ENCODE data around the gene EDAR. TPM values are rescaled to one million over a fixed set of nuclear protein-coding genes. Genes with fewer than 3 reads are reported as not detected.

EDAR gene
- total and polyA plus RNA-seq, 2 of the 8 experiments (the other 6 are each of a cell fraction or from before 2014, with no cell fraction given) = not detected

DNA sequence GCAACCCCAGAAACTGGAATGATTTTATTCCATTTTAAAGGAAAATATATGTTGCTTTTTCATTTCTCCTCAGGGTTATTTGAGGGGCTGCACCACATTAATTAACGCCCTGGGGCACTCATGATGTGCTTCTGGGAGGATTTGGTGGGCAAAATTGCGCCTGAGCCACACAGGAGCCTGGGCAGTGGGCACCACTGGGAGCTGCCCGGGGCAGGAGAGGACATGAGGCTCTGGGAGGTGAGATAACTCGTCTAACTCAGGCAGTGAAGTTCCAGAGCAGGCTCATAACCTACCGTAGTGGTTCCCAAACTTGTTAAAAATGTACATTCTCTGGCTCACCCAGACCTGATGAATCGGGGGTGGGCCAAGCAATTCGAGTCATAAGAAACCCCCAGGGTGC lies 68.3 kb downstream of the EDAR start:
- H4K8ac ChIP-seq (ENCODE audit: extremely low read depth, insufficient read depth, low read length) = no peak overlapping the region
- DNase-seq (ENCODE audit: low read depth in 1 of 2, low spot score in 2 of 2) = no peak
- ChIA-PET POLR2A (ENCODE audit: partially characterized antibody) (no interaction called here), CTCF (ENCODE audit: partially characterized antibody) (no interaction called here)
- H3K27ac ChIP-seq (ENCODE audit: low read depth, low read length) = no peak overlapping the region
- H3K79me1 ChIP-seq (ENCODE audit: low read depth, low read length) = no peaks in the 10 kb centered on the region
- H3K4me3 ChIP-seq (ENCODE audit: extremely low read depth in 1 of 4, insufficient read depth in 2 of 4, low read depth in 3 of 4, low read length in 4 of 4) = no peak overlapping the region
- FAIRE-seq = no peak
- H2BK12ac ChIP-seq (ENCODE audit: low read depth, low read length) = no peak overlapping the region
- no peaks in the 10 kb centered on the region for H3K23me2 ChIP-seq (ENCODE audit: low read depth, low read length)
- H2BK20ac ChIP-seq (ENCODE audit: low read length) = no peak overlapping the region
- no peak overlapping the region for H3K4ac ChIP-seq (replicated peaks; ENCODE audit: insufficient read length, low read depth, low read length)
- no peak overlapping the region for H3K18ac ChIP-seq (ENCODE audit: extremely low read depth, low read length)
- no peak overlapping the region for H4K91ac ChIP-seq (replicated peaks; ENCODE audit: insufficient read length, low read length)
- no peak overlapping the region for H3K4me2 ChIP-seq (ENCODE audit: insufficient read depth in 1 of 2, low read depth in 2 of 2, low read length in 2 of 2)
- no peak overlapping the region for H3K56ac ChIP-seq (replicated peaks; ENCODE audit: insufficient read length, low read depth, low read length)
- H3K9me3 ChIP-seq (ENCODE audit: insufficient read depth in 2 of 2, low read depth in 1 of 2, low read length in 1 of 2) = no peaks in the 10 kb centered on the region
- no peak overlapping the region for H3K14ac ChIP-seq (ENCODE audit: insufficient read length)
- no peaks in the 10 kb centered on the region for H3K4me1 ChIP-seq (replicated peaks in 1 of 4; ENCODE audit: control insufficient read depth in 3 of 4, insufficient read depth in 4 of 4, low read length in 3 of 4)
- no peak overlapping the region for H4K5ac ChIP-seq (ENCODE audit: insufficient read length, low read depth, low read length)
- no peak overlapping the region for H2BK5ac ChIP-seq (ENCODE audit: low read depth, low read length)
- H3K23ac ChIP-seq (ENCODE audit: insufficient read length) = no peak overlapping the region
- no peaks in the 10 kb centered on the region for H4K20me1 ChIP-seq (replicated peaks in 1 of 2; ENCODE audit: control insufficient read depth in 1 of 2, insufficient read depth in 2 of 2, low read length in 2 of 2)
- no peak overlapping the region for H3K9ac ChIP-seq (replicated peaks in 1 of 4; ENCODE audit: extremely low read depth in 1 of 4, low read depth in 3 of 4, low read length in 3 of 4)
- no peaks in the 10 kb centered on the region for H3K36me3 ChIP-seq (ENCODE audit: control insufficient read depth in 2 of 4, insufficient read depth in 4 of 4, low read length in 3 of 4)
- H3K27me3 ChIP-seq (replicated peaks in 1 of 4; ENCODE audit: control insufficient read depth in 3 of 4, extremely low read depth in 1 of 4, insufficient read depth in 3 of 4, low read length in 3 of 4) = no peaks in the 10 kb centered on the region
- no peak overlapping the region for H2BK120ac ChIP-seq (replicated peaks; ENCODE audit: low read depth, low read length)
- H2AFZ ChIP-seq (ENCODE audit: low read length) = no peak overlapping the region
- no peaks in the 10 kb centered on the region for H3K79me2 ChIP-seq (ENCODE audit: control insufficient read depth in 1 of 2, insufficient read depth in 2 of 2, low read length in 2 of 2)
- no peak overlapping the region for H2AK5ac ChIP-seq (ENCODE audit: low read depth, low read length)
- 86% methylated on average over 7 of the region's 7 CpGs; no CpG with 5 or more reads in 1 of the 2 experiments for WGBS, 2 experiments (ENCODE audit: extremely low coverage in 1 of 2, insufficient coverage in 1 of 2, insufficient read length in 1 of 2, insufficient replicate concordance in 2 of 2, low coverage in 1 of 2, low lambda C conversion rate in 2 of 2, missing lambda C conversion rate in 1 of 2)
- H2BK15ac ChIP-seq (ENCODE audit: low read length) = no peak overlapping the region
- TF ChIP-seq SP1 (IDR thresholded peaks at IDR 0.05; ENCODE audit: low read depth, low read length) = no peak
- TF ChIP-seq BCL11A (IDR thresholded peaks at IDR 0.05; ENCODE audit: low read depth in 2 of 2, low read length in 2 of 2) = no peak
- no peak for TF ChIP-seq POLR2AphosphoS5 (IDR thresholded peaks at IDR 0.05; ENCODE audit: low read depth, low read length)
- no peak for TF ChIP-seq GTF2F1 (IDR thresholded peaks at IDR 0.05; ENCODE audit: borderline replicate concordance, low read depth, low read length)
- TF ChIP-seq, protein P1, sequence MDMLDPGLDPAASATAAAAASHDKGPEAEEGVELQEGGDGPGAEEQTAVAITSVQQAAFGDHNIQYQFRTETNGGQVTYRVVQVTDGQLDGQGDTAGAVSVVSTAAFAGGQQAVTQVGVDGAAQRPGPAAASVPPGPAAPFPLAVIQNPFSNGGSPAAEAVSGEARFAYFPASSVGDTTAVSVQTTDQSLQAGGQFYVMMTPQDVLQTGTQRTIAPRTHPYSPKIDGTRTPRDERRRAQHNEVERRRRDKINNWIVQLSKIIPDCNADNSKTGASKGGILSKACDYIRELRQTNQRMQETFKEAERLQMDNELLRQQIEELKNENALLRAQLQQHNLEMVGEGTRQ (IDR thresholded peaks at IDR 0.05; ENCODE audit: low read length) = no peak
- no peak for TF ChIP-seq EGR1 (IDR thresholded peaks at IDR 0.05; ENCODE audit: borderline replicate concordance, low read depth, low read length)
- TF ChIP-seq JUN (IDR thresholded peaks at IDR 0.05; ENCODE audit: low read depth, low read length) = no peak

Data from H1 (cell line).